IMR-90 (cell line): Measurements from ENCODE around the gene PRICKLE2. TPM values are rescaled to one million over a fixed set of nuclear protein-coding genes. Genes with fewer than 3 reads are reported as not detected.

ENCODE experiments used
- ATAC-seq: fragments of 200-7000 bp; cut with Tn5 transposase; 2 replicates; pipeline ENCODE4 v1.9.1; 2020; ENCODE audit warnings: low read depth, mild to moderate bottlenecking, moderate library complexity
- BruUV-seq: library from RNA; stranded (reverse); fragments of 400-500 nt; replicated peaks from 2 replicates; lab custom pipeline; 2021; lab: Mats Ljungman, UMichigan
- CTCF ChIA-PET: fragments of 300-600 bp; formaldehyde crosslinking; extraction: SDS; loops from one replicate; lab custom pipeline; 2021; ENCODE audit warnings: antibody characterized with exemption; lab: Yijun Ruan, JAX
- POLR2A ChIA-PET: fragments of 300-600 bp; sonication (Branson Sonifier 250); formaldehyde crosslinking; loops from one replicate; lab custom pipeline; 2022; ENCODE audit warnings: antibody characterized with exemption; ENCODE audit not compliant: unreplicated experiment; lab: Charles Lee
- DNase-seq: peaks from one replicate; pipeline ENCODE4 v3.0.0; 2013
- H2AFZ ChIP-seq: replicated peaks from 2 replicates; pipeline ENCODE3; 2013; ENCODE audit warnings: low read length, mild to moderate bottlenecking; ENCODE audit not compliant: poor library complexity
- H2AK5ac ChIP-seq: 2 replicates; pipeline ENCODE4 v1.6.1; 2013; ENCODE audit warnings: low read depth, low read length, inconsistent platforms
- H2AK9ac ChIP-seq: replicated peaks from 2 replicates; pipeline ENCODE3; 2013; ENCODE audit warnings: mild to moderate bottlenecking, low read depth, low read length, moderate library complexity; ENCODE audit not compliant: poor library complexity
- H2BK120ac ChIP-seq: 2 replicates; pipeline ENCODE4 v1.6.1; 2013; ENCODE audit warnings: low read depth, low read length, inconsistent platforms
- H2BK15ac ChIP-seq: 3 replicates; pipeline ENCODE4 v1.6.1; 2013; ENCODE audit warnings: low read depth, low read length, inconsistent platforms
- H2BK20ac ChIP-seq: 2 replicates; pipeline ENCODE4 v1.6.1; 2013; ENCODE audit warnings: low read depth, mild to moderate bottlenecking, inconsistent platforms, low read length, moderate library complexity
- H2BK5ac ChIP-seq: 2 replicates; pipeline ENCODE4 v1.6.1; 2013; ENCODE audit warnings: mild to moderate bottlenecking, low read depth, low read length, inconsistent platforms; ENCODE audit not compliant: poor library complexity, severe bottlenecking
- H3K14ac ChIP-seq: replicated peaks from 2 replicates; pipeline ENCODE4 v1.6.1; 2013; ENCODE audit warnings: low read depth, low read length, inconsistent platforms
- H3K18ac ChIP-seq: 2 replicates; pipeline ENCODE4 v1.6.1; 2013; ENCODE audit warnings: low read depth, low read length, control low read depth
- H3K23ac ChIP-seq: 2 replicates; pipeline ENCODE4 v1.6.1; 2013; ENCODE audit warnings: low read depth, low read length, inconsistent platforms
- H3K27ac ChIP-seq: 2 replicates; pipeline ENCODE4 v1.5.1; 2013; ENCODE audit warnings: mild to moderate bottlenecking, control low read depth, low read length; ENCODE audit not compliant: insufficient read depth
- H3K27me3 ChIP-seq: 2 replicates; pipeline ENCODE4 v1.6.1; 2013; ENCODE audit warnings: low read length; ENCODE audit not compliant: control insufficient read depth, insufficient read depth
- H3K36me3 ChIP-seq: 2 replicates; pipeline ENCODE4 v1.6.1; 2013; ENCODE audit warnings: low read length, mixed read lengths; ENCODE audit not compliant: control insufficient read depth, insufficient read depth
- H3K4ac ChIP-seq: 2 replicates; pipeline ENCODE4 v1.6.1; 2013; ENCODE audit warnings: low read depth, low read length, inconsistent platforms
- H3K4me1 ChIP-seq: 2 replicates; pipeline ENCODE4 v1.6.1; 2013; ENCODE audit warnings: low read length, mixed read lengths; ENCODE audit not compliant: control insufficient read depth, insufficient read depth
- H3K4me2 ChIP-seq: 2 replicates; pipeline ENCODE4 v1.6.1; 2013; ENCODE audit warnings: low read depth, mild to moderate bottlenecking, control low read depth, low read length, moderate library complexity
- H3K4me3 ChIP-seq: 2 replicates; pipeline ENCODE4 v1.5.1; 2013; ENCODE audit warnings: low read depth, mild to moderate bottlenecking, control low read depth, low read length, moderate library complexity; ENCODE audit not compliant: insufficient read depth
- H3K56ac ChIP-seq: 2 replicates; pipeline ENCODE4 v1.6.1; 2013; ENCODE audit warnings: low read length, inconsistent platforms; ENCODE audit not compliant: insufficient read depth; ENCODE audit errors: extremely low read depth
- H3K79me1 ChIP-seq, 2 experiments: 2 replicates each; pipeline ENCODE4 v1.6.1; 2013; ENCODE audit warnings: low read length in 2 of 2, inconsistent platforms in 1 of 2, low read depth in 1 of 2
- H3K9ac ChIP-seq: 2 replicates; pipeline ENCODE4 v1.6.1; 2013; ENCODE audit warnings: low read depth, low read length, control low read depth
- H3K9me1 ChIP-seq: 2 replicates; pipeline ENCODE4 v1.6.1; 2013; ENCODE audit warnings: low read length, inconsistent platforms; ENCODE audit not compliant: insufficient read depth
- H3K9me3 ChIP-seq: 2 replicates; pipeline ENCODE4 v1.6.1; 2013; ENCODE audit warnings: low read length; ENCODE audit not compliant: control insufficient read depth, insufficient read depth
- H4K20me1 ChIP-seq: 2 replicates; pipeline ENCODE4 v1.6.1; 2013; ENCODE audit warnings: low read length, inconsistent platforms; ENCODE audit not compliant: insufficient read depth
- H4K5ac ChIP-seq: 2 replicates; pipeline ENCODE4 v1.6.1; 2013; ENCODE audit warnings: mild to moderate bottlenecking, low read depth, low read length, control low read depth
- H4K8ac ChIP-seq, 2 experiments: 2 replicates each; pipeline ENCODE4 v1.6.1; 2013; ENCODE audit warnings: low read depth in 2 of 2, low read length in 2 of 2, control low read depth in 1 of 2, inconsistent platforms in 1 of 2
- H4K91ac ChIP-seq: 2 replicates; pipeline ENCODE4 v1.6.1; 2013; ENCODE audit warnings: low read depth, low read length, inconsistent platforms; ENCODE audit not compliant: insufficient read depth
- CEBPB ChIP-seq: IDR thresholded peaks from 2 replicates; pipeline ENCODE4 v1.6.1; 2012; ENCODE audit warnings: low read depth, low read length, improper control_type of control experiment
- WGBS, 2 experiments: methylation state at CpG; one replicate each; pipeline versions ENCODE4 v1.1.5 to v1.1.7; 2013; ENCODE audit warnings: missing lambda C conversion rate in 2 of 2; ENCODE audit not compliant: insufficient read length in 1 of 2; ENCODE audit errors: extremely low coverage in 2 of 2; 5-methylcytosine and 5-hydroxymethylcytosine counted together
- dilution Hi-C: fragments of 300-500 bp; cut with HindIII; formaldehyde crosslinking; loops from one replicate; pipeline ENCODE4 v1.14.3; 2018; ENCODE audit warnings: low sequenced_read_pairs; ENCODE audit not compliant: unreplicated experiment
- in situ Hi-C: fragments of 300-500 bp; cut with MboI; formaldehyde crosslinking; loops from 3 replicates; pipeline ENCODE4 v1.14.3; 2019; ENCODE audit warnings: low sequenced_read_pairs, inconsistent platforms, mixed read lengths
- intact Hi-C: fragments of 100-400 bp; cut with micrococcal nuclease; formaldehyde crosslinking; loops from 2 replicates; pipeline ENCODE4 v1.10.0; 2022
- polyA plus RNA-seq, 3 experiments: library from polyadenylated mRNA; depleted of rRNA; stranded (reverse); fragments of >200 nt; gene quantifications; 2 replicates each; pipeline ENCODE4 v1.2.3, GENCODE V29; 2012; ENCODE audit warnings: low replicate concordance in 1 of 3
- total RNA-seq: library from RNA; depleted of rRNA; stranded (reverse); fragments of >200 nt; gene quantifications from 2 replicates; pipeline ENCODE4 v1.2.3, GENCODE V29; 2012
- TF ChIP-seq, protein P1 (sequence below): conservative IDR thresholded peaks from 2 replicates; pipeline ENCODE4 v1.5.1; 2012; ENCODE audit warnings: mild to moderate bottlenecking, low read depth, low read length, improper control_type of control experiment

Gene PRICKLE2
- total and polyA plus RNA-seq, 2 of the 4 experiments (the other 2 are of a cell fraction) = 4.1 to 14.2 TPM

GRCh38 chr3:64103131-64103530, 122.1 kb downstream of the PRICKLE2 start:
- Histone ChIP-seq H4K5ac (no peak overlapping the region), H3K23ac (no peak overlapping the region), H3K4me1 (peaks cover 8% of the 10 kb centered on the region), H3K27ac (no peak overlapping the region), H4K8ac (no peak overlapping the region), H4K91ac (no peak overlapping the region), H2AK9ac (no peak overlapping the region), H4K20me1 (peaks cover 15% of the 10 kb centered on the region; the same call in 1 of the 2 replicates), H2BK20ac (no peak overlapping the region), H3K56ac (no peak overlapping the region), H3K79me1 (peaks cover 6 to 57% of the 10 kb centered on the region in 2 experiments; a peak in 3 of 4 replicates), H3K4ac (no peak overlapping the region), H3K18ac (no peak overlapping the region), H2AFZ (no peak overlapping the region), H3K4me3 (no peak overlapping the region), H3K27me3 (no peaks in the 10 kb centered on the region), H3K4me2 (no peak overlapping the region), H2AK5ac (no peak overlapping the region), H3K9me3 (no peaks in the 10 kb centered on the region), H2BK15ac (no peak overlapping the region), H3K14ac (no peak overlapping the region), H2BK5ac (no peak overlapping the region), H3K36me3 (peaks cover 20% of the 10 kb centered on the region), H2BK120ac (no peak overlapping the region), H3K9me1 (peaks cover 33% of the 10 kb centered on the region), H3K9ac (no peak overlapping the region)
- intact Hi-C loops = no loop called here
- DNase-seq (no peak), ATAC-seq (no peak)
- BruUV-seq = no TSS peak
- dilution Hi-C loops = no loop called here
- ChIA-PET CTCF (no interaction called here), POLR2A (no interaction called here)
- TF ChIP-seq, protein P1, sequence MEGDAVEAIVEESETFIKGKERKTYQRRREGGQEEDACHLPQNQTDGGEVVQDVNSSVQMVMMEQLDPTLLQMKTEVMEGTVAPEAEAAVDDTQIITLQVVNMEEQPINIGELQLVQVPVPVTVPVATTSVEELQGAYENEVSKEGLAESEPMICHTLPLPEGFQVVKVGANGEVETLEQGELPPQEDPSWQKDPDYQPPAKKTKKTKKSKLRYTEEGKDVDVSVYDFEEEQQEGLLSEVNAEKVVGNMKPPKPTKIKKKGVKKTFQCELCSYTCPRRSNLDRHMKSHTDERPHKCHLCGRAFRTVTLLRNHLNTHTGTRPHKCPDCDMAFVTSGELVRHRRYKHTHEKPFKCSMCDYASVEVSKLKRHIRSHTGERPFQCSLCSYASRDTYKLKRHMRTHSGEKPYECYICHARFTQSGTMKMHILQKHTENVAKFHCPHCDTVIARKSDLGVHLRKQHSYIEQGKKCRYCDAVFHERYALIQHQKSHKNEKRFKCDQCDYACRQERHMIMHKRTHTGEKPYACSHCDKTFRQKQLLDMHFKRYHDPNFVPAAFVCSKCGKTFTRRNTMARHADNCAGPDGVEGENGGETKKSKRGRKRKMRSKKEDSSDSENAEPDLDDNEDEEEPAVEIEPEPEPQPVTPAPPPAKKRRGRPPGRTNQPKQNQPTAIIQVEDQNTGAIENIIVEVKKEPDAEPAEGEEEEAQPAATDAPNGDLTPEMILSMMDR = no peak
- TF ChIP-seq CEBPB = peak; percentile 64
- in situ Hi-C loops = no loop called here
- no CpG with 5 or more reads among the region's 2 CpGs for WGBS, 2 experiments
